Smooth muscle cell (in vitro differentiated cells): ENCODE results near the gene HOXB3. TPM values are rescaled to one million over a fixed set of nuclear protein-coding genes. Genes with fewer than 3 reads are reported as not detected.

Experiments used
- DNase-seq: peaks from one replicate; lab custom pipeline; 2025; ENCODE audit not compliant: unreplicated experiment; lab: John Stamatoyannopoulos, UW
- H2AFZ ChIP-seq: fragments of 200-600 bp; sonication (generic); 2 replicates; pipeline ENCODE4 v1.6.0; 2016; ENCODE audit warnings: antibody characterized with exemption, low read depth, mild to moderate bottlenecking
- H3F3A ChIP-seq: fragments of 200-600 bp; sonication (generic); 2 replicates; pipeline ENCODE4 v1.6.0; 2017; ENCODE audit warnings: antibody characterized with exemption, low read depth
- H3K27ac ChIP-seq: fragments of 200-600 bp; sonication (generic); 2 replicates; pipeline ENCODE4 v1.5.1; 2016; ENCODE audit warnings: low read depth, mild to moderate bottlenecking
- H3K27me3 ChIP-seq: fragments of 200-600 bp; sonication (generic); 2 replicates; pipeline ENCODE4 v1.6.1; 2016; ENCODE audit warnings: low read depth, mild to moderate bottlenecking
- H3K36me3 ChIP-seq: fragments of 200-600 bp; sonication (generic); 2 replicates; pipeline ENCODE4 v1.5.1; 2016; ENCODE audit warnings: low read depth
- H3K4me1 ChIP-seq: fragments of 200-600 bp; sonication (generic); 2 replicates; pipeline ENCODE4 v1.5.1; 2016; ENCODE audit warnings: low read depth
- H3K4me2 ChIP-seq: fragments of 200-600 bp; sonication (generic); 2 replicates; pipeline ENCODE4 v1.6.0; 2016; ENCODE audit warnings: mild to moderate bottlenecking
- H3K4me3 ChIP-seq: fragments of 200-600 bp; sonication (generic); 2 replicates; pipeline ENCODE4 v1.5.1; 2016; ENCODE audit warnings: mild to moderate bottlenecking
- H3K79me2 ChIP-seq: fragments of 200-600 bp; sonication (generic); 2 replicates; pipeline ENCODE4 v1.6.0; 2016; ENCODE audit warnings: low read depth, mild to moderate bottlenecking
- H3K9ac ChIP-seq: fragments of 200-600 bp; sonication (generic); 2 replicates; pipeline ENCODE4 v1.6.0; 2016; ENCODE audit warnings: low read depth
- H3K9me3 ChIP-seq: fragments of 200-600 bp; sonication (generic); replicated peaks from 2 replicates; pipeline ENCODE4 v1.5.1; 2016; ENCODE audit warnings: low read depth
- H4K20me1 ChIP-seq: fragments of 200-600 bp; sonication (generic); 2 replicates; pipeline ENCODE4 v1.6.0; 2016; ENCODE audit warnings: low read depth
- WGBS: methylation state at CpG from one replicate; pipeline ENCODE4 v1.1.7; 2016; ENCODE audit warnings: low lambda C conversion rate; 5-methylcytosine and 5-hydroxymethylcytosine counted together
- polyA plus RNA-seq: library from polyadenylated mRNA; unstranded; fragments of >200 nt; fragmentation: Nextera tagmentation; extraction: Ambion mirVana; gene quantifications from 2 replicates; pipeline ENCODE4 v1.2.1, GENCODE V29; 2016
- total RNA-seq: library from RNA; depleted of rRNA; stranded (reverse); fragments of >200 nt; gene quantifications from 2 replicates; pipeline ENCODE4 v1.2.3, GENCODE V29; 2014
- TF ChIP-seq, protein P1 (sequence below): fragments of 200-600 bp; sonication (generic); IDR thresholded peaks from 2 replicates; pipeline ENCODE4 v1.5.1; 2017; ENCODE audit warnings: borderline replicate concordance, mild to moderate bottlenecking, antibody characterized with exemption; ENCODE audit not compliant: insufficient read depth, poor library complexity, severe bottlenecking

The HOXB3 gene
- total and polyA plus RNA-seq, 2 experiments from 2014 or later = 2.8 to 5.1 TPM

- peaks cover 3% of the 10 kb centered on the region for H3K4me1 ChIP-seq
- H3K27me3 ChIP-seq = peaks cover 80% of the 10 kb centered on the region
- H3K4me2 ChIP-seq = no peak overlapping the region
- no peaks in the 10 kb centered on the region for H3K36me3 ChIP-seq
- TF ChIP-seq, protein P1, sequence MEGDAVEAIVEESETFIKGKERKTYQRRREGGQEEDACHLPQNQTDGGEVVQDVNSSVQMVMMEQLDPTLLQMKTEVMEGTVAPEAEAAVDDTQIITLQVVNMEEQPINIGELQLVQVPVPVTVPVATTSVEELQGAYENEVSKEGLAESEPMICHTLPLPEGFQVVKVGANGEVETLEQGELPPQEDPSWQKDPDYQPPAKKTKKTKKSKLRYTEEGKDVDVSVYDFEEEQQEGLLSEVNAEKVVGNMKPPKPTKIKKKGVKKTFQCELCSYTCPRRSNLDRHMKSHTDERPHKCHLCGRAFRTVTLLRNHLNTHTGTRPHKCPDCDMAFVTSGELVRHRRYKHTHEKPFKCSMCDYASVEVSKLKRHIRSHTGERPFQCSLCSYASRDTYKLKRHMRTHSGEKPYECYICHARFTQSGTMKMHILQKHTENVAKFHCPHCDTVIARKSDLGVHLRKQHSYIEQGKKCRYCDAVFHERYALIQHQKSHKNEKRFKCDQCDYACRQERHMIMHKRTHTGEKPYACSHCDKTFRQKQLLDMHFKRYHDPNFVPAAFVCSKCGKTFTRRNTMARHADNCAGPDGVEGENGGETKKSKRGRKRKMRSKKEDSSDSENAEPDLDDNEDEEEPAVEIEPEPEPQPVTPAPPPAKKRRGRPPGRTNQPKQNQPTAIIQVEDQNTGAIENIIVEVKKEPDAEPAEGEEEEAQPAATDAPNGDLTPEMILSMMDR = no peak
- peaks cover 22% of the 10 kb centered on the region for H4K20me1 ChIP-seq
- no peak overlapping the region for H3K4me3 ChIP-seq
- H3K79me2 ChIP-seq = peaks cover 13% of the 10 kb centered on the region
- H3K27ac ChIP-seq = no peak overlapping the region
- 76% methylated on average over 15 of the region's 15 CpGs for WGBS
- no peak overlapping the region for H3K9ac ChIP-seq
- peaks cover 10% of the 10 kb centered on the region for H3F3A ChIP-seq
- H3K9me3 ChIP-seq = no peaks in the 10 kb centered on the region
- no peak for DNase-seq
- no peak overlapping the region for H2AFZ ChIP-seq
Measured at GRCh38 chr17:48630009-48630924, 40.2 kb upstream of the HOXB3 start.

DNA sequence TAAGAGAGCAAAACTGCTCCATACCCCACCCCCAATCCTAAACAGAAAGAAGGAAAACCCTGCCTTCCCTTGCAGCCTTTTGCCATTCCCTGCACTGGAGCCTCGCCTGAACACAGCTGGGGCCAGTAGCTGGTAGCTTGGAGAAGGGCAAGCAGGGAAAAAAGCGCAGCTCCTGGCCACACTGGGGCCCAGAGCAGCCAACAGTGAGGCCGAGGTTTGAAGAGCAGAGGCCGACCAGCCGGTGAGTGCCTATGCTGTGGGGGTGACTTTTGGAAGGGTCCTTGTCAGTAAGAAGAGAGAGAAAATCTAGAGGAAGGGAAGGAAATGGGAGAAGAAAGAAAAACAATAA is 39.3 kb upstream of the HOXB3 start:
- Histone ChIP-seq H3K27me3 (peaks cover 85% of the 10 kb centered on the region), H3K4me2 (no peak overlapping the region), H3K27ac (no peak overlapping the region), H3K9me3 (no peaks in the 10 kb centered on the region), H2AFZ (no peak overlapping the region), H4K20me1 (peaks cover 28% of the 10 kb centered on the region), H3K79me2 (peaks cover 18% of the 10 kb centered on the region), H3K4me3 (no peak overlapping the region), H3K36me3 (no peaks in the 10 kb centered on the region), H3K4me1 (peaks cover 6% of the 10 kb centered on the region), H3F3A (peaks cover 10% of the 10 kb centered on the region), H3K9ac (no peak overlapping the region)
- no peak for DNase-seq
- 62% methylated on average over 5 of the region's 5 CpGs for WGBS
- TF ChIP-seq, protein P1 = no peak

DNA sequence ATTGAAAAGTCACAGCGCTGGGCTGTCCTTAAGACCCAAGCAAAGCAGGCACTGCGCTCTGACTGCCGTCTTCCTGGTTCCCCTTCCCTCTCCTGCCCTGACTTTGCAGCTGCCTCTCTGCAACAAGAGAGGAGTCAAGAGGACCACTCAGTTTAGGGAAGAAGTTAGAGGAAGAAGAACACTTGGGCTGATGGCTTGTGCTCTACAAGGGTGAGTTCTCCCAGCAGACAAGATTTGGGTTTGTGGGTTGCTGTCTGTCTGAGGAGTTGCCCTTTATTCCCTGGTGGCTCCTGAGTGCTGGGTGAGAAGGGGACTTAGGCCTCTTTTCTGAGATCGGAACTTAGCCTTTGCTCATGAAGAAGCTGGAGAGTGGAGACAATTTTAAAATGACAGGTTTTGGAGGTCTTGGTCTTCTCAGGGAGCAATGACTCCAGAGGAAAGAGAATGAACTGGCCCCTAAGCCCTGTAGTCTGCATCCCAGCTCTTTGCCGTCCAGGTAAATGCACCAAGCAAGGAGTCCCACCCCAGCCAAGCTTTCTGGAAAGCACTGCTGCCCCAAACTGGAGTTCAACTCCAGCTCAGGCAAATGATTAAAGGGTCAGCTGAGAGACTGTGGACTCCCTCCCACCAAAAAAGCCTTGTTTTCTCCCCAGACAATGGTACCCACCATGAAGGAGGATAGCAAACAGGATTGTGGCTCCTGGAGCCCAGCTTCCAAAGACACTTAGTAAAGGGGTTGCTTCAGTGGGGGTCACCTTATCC is 38.8 kb upstream of the HOXB3 start:
- TF ChIP-seq, protein P1 = no peak
- WGBS = 47% methylated on average over 5 of the region's 5 CpGs
- H3K9ac ChIP-seq = no peak overlapping the region

More for the DNA sequence above, 38.8 kb upstream of the HOXB3 start:
- H3K79me2 ChIP-seq = peaks cover 23% of the 10 kb centered on the region
- H3F3A ChIP-seq = peaks cover 10% of the 10 kb centered on the region
- peaks cover 6% of the 10 kb centered on the region for H3K4me1 ChIP-seq
- H3K36me3 ChIP-seq = no peaks in the 10 kb centered on the region
- no peak overlapping the region for H2AFZ ChIP-seq
- peaks cover 87% of the 10 kb centered on the region for H3K27me3 ChIP-seq
- no peak overlapping the region for H3K4me3 ChIP-seq
- no peaks in the 10 kb centered on the region for H3K9me3 ChIP-seq
- no peak overlapping the region for H3K27ac ChIP-seq
- peaks cover 34% of the 10 kb centered on the region for H4K20me1 ChIP-seq
- no peak for DNase-seq
- H3K4me2 ChIP-seq = no peak overlapping the region
